Measurements from ENCODE around the gene ZNF335. TPM values are rescaled to one million over a fixed set of nuclear protein-coding genes. Genes with fewer than 3 reads are reported as not detected.

ZNF335 gene
- total and polyA plus RNA-seq, 2 of the 8 experiments (the other 6 are each of a cell fraction or from before 2014, with no cell fraction given): 12.4 to 14.6 TPM

DNA sequence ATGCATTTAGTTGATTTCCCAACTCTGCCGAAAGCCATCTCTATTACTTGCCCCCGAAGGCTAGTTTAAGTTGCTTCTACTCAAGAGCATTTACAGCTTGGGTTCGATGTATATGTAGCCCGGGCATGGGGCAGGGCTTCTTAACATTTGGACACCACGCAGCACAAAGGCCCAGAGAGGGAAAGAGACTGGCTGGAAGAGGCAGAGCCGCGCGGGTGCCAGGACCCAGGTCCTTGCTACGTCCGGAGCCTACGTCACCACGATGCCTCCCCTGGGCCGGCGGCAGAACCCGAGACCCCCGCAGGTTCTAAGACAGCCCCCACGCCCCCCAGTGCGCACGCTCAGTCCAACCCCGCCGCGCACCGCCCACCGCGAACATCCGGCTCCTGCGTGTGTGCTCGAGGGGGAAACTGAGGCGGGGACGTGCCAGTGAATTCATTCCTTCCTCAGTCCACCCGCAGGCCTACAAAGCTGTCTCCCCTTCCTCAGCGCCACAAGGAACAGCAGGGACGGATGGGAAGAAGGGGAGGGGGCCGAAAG lies 37.9 kb downstream of the ZNF335 start (continued):
- TF ChIP-seq KDM1A (IDR thresholded peaks at IDR 0.05; ENCODE audit: borderline replicate concordance, low read length) (peak; percentile 27; the same call in 1 of the 2 replicates), TEAD4 (IDR thresholded peaks at IDR 0.05; ENCODE audit: low read depth, low read length) (no peak), POLR2A (IDR thresholded peaks at IDR 0.05; ENCODE audit: control extremely low read depth in 1 of 2, low read depth in 2 of 2, low read length in 2 of 2) (no peak), EP300 (IDR thresholded peaks at IDR 0.05; ENCODE audit: borderline replicate concordance in 1 of 2, low read depth in 2 of 2, low read length in 2 of 2) (0 out of 3 replicates have a peak, but pooled peaks of 1 of the 2 experiments have one; percentile 9), GABPA (IDR thresholded peaks at IDR 0.05; ENCODE audit: borderline replicate concordance, insufficient read depth, low read length) (no peak), POLR2AphosphoS5 (IDR thresholded peaks at IDR 0.05; ENCODE audit: low read depth, low read length) (no peak; the same call in 1 of the 2 replicates), EGR1 (IDR thresholded peaks at IDR 0.05; ENCODE audit: borderline replicate concordance, low read depth, low read length) (no peak), TBP (IDR thresholded peaks at IDR 0.05; ENCODE audit: low read depth, low read length) (no peak), BRCA1 (IDR thresholded peaks at IDR 0.05; ENCODE audit: low read depth, low read length) (no peak), ASH2L (IDR thresholded peaks at IDR 0.05; ENCODE audit: low read length) (peak; percentile 41), JUND (IDR thresholded peaks at IDR 0.05; ENCODE audit: low read length) (no peak), SUZ12 (IDR thresholded peaks at IDR 0.05; ENCODE audit: low read length) (no peak), BCL11A (IDR thresholded peaks at IDR 0.05; ENCODE audit: low read depth in 2 of 2, low read length in 2 of 2) (no peak), RAD21 (IDR thresholded peaks at IDR 0.05 in 1 of 2, conservative IDR thresholded peaks at IDR 0.05 in 1 of 2; ENCODE audit: low read depth in 2 of 2, low read length in 2 of 2) (no peak), FOSL1 (IDR thresholded peaks at IDR 0.05; ENCODE audit: insufficient read depth, low read depth, low read length) (no peak), NANOG (IDR thresholded peaks at IDR 0.05; ENCODE audit: insufficient read depth, low read depth, low read length, poor library complexity, severe bottlenecking) (no peak)
- TF ChIP-seq, protein P1, sequence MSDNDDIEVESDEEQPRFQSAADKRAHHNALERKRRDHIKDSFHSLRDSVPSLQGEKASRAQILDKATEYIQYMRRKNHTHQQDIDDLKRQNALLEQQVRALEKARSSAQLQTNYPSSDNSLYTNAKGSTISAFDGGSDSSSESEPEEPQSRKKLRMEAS (IDR thresholded peaks at IDR 0.05): no peak
- TF ChIP-seq, protein P2, sequence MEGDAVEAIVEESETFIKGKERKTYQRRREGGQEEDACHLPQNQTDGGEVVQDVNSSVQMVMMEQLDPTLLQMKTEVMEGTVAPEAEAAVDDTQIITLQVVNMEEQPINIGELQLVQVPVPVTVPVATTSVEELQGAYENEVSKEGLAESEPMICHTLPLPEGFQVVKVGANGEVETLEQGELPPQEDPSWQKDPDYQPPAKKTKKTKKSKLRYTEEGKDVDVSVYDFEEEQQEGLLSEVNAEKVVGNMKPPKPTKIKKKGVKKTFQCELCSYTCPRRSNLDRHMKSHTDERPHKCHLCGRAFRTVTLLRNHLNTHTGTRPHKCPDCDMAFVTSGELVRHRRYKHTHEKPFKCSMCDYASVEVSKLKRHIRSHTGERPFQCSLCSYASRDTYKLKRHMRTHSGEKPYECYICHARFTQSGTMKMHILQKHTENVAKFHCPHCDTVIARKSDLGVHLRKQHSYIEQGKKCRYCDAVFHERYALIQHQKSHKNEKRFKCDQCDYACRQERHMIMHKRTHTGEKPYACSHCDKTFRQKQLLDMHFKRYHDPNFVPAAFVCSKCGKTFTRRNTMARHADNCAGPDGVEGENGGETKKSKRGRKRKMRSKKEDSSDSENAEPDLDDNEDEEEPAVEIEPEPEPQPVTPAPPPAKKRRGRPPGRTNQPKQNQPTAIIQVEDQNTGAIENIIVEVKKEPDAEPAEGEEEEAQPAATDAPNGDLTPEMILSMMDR (IDR thresholded peaks at IDR 0.05; ENCODE audit: control extremely low read depth in 1 of 3, insufficient read depth in 1 of 3, low read depth in 1 of 3, low read length in 3 of 3): no peak
- TF ChIP-seq, protein P3, sequence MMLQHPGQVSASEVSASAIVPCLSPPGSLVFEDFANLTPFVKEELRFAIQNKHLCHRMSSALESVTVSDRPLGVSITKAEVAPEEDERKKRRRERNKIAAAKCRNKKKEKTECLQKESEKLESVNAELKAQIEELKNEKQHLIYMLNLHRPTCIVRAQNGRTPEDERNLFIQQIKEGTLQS (IDR thresholded peaks at IDR 0.05; ENCODE audit: insufficient read depth, low read depth, low read length): no peak
- TF ChIP-seq, protein P4, sequence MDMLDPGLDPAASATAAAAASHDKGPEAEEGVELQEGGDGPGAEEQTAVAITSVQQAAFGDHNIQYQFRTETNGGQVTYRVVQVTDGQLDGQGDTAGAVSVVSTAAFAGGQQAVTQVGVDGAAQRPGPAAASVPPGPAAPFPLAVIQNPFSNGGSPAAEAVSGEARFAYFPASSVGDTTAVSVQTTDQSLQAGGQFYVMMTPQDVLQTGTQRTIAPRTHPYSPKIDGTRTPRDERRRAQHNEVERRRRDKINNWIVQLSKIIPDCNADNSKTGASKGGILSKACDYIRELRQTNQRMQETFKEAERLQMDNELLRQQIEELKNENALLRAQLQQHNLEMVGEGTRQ (IDR thresholded peaks at IDR 0.05; ENCODE audit: low read length): no peak; the same call in 1 of the 2 replicates

Data from H1 (cell line).